GM12801 (cell line): Measurements from ENCODE around the gene FRMD8.

Source experiments
- TF ChIP-seq, protein P1 (sequence below): IDR thresholded peaks from one replicate; pipeline ENCODE4 v1.5.1; 2011; ENCODE audit warnings: control low read depth; ENCODE audit not compliant: insufficient read length; ENCODE audit errors: extremely low read depth

FRMD8 gene, protein sequence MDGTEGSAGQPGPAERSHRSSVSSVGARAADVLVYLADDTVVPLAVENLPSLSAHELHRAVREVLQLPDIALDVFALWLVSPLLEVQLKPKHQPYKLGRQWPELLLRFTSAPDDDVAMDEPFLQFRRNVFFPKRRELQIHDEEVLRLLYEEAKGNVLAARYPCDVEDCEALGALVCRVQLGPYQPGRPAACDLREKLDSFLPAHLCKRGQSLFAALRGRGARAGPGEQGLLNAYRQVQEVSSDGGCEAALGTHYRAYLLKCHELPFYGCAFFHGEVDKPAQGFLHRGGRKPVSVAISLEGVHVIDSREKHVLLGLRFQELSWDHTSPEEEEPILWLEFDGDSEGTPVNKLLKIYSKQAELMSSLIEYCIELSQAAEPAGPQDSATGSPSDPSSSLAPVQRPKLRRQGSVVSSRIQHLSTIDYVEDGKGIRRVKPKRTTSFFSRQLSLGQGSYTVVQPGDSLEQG

GRCh38 chr11:65386307-65387140 is at the start of gene FRMD8:
FRMD8 (plus strand) TSS chr11:65386637; CDS start chr11:65387037, 400 bp downstream.
- TF ChIP-seq, protein P1, sequence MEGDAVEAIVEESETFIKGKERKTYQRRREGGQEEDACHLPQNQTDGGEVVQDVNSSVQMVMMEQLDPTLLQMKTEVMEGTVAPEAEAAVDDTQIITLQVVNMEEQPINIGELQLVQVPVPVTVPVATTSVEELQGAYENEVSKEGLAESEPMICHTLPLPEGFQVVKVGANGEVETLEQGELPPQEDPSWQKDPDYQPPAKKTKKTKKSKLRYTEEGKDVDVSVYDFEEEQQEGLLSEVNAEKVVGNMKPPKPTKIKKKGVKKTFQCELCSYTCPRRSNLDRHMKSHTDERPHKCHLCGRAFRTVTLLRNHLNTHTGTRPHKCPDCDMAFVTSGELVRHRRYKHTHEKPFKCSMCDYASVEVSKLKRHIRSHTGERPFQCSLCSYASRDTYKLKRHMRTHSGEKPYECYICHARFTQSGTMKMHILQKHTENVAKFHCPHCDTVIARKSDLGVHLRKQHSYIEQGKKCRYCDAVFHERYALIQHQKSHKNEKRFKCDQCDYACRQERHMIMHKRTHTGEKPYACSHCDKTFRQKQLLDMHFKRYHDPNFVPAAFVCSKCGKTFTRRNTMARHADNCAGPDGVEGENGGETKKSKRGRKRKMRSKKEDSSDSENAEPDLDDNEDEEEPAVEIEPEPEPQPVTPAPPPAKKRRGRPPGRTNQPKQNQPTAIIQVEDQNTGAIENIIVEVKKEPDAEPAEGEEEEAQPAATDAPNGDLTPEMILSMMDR, result no peak

GRCh38 chr11:65338676-65339075 is 47.8 kb upstream of the FRMD8 start:
- TF ChIP-seq, protein P1, result no peak

GRCh38 chr11:65340226-65340625 is 46.2 kb upstream of the FRMD8 start:
- TF ChIP-seq, protein P1, result no peak

- TF ChIP-seq, protein P1, result no peak
These were observed 44.6 kb upstream of the FRMD8 start for GRCh38 chr11:65341856-65342255.

GRCh38 chr11:65351511-65351910 is 34.9 kb upstream of the FRMD8 start:
- TF ChIP-seq, protein P1, result no peak

DNA sequence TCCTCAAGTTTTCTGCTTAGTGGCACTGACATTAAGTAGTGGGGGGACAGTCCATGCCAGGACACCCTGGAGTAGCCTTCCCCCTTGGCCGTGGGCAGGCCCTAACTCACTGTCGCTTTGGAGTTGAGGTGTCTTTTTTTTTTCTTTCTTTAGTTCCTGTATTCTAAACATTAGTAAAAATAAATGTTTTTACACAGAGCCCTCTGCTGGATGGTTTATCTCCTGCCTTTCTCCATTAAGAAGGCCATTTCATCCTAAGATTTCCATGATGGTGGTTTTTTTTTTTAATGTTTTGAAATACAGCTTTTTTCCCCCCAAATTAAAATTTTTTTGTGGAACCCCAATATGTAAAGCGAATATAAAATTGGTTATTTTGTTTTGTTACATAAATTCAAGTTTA is 33.7 kb upstream of the FRMD8 start:
- TF ChIP-seq, protein P1, result no peak

DNA sequence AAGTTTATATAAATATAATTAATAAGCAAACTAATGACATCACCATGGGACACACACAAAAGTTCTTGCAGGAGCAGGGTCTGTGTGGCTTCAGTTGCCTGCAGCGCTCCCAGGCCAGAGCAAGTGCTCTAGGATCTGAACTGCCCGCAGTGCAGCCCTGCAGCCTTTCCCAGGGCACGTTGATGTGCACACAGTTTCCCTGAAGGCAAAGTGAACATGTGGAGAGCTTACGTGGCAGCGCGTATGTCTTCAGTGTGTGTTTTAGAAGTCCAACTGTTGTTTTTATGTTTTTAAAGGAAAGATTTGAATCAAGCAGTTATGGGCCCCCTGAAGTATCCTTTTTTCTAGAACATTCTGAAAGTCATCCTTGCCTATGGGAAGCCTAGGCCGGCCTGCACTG is 33.1 kb upstream of the FRMD8 start:
- TF ChIP-seq, protein P1, result no peak
